HL-60 (cell line): ENCODE data around the gene PTPRM.

Experiments
- DNase-seq, 2 experiments: peaks; one replicate each; pipeline ENCODE4 v3.0.0-alpha.2; 2010 to 2020; ENCODE audit warnings: low read depth in 1 of 2, low spot score in 1 of 2
- H3K27ac ChIP-seq: fragments of 250-450 bp; sonication (Bioruptor Pico); replicated peaks from 2 replicates; pipeline ENCODE4 v1.5.1; 2020; ENCODE audit warnings: mild to moderate bottlenecking, moderate library complexity
- H3K27me3 ChIP-seq: fragments of 250-450 bp; sonication (Bioruptor Pico); 2 replicates; pipeline ENCODE4 v1.5.1; 2021; ENCODE audit warnings: mild to moderate bottlenecking, moderate library complexity; ENCODE audit not compliant: insufficient read depth, poor library complexity, severe bottlenecking
- H3K4me3 ChIP-seq: replicated peaks from 2 replicates; pipeline ENCODE4 v1.5.1; 2011; ENCODE audit warnings: mild to moderate bottlenecking, control low read depth, low read length; ENCODE audit not compliant: insufficient read depth
- GABPA ChIP-seq: IDR thresholded peaks from 2 replicates; pipeline ENCODE4 v1.6.1; 2012; ENCODE audit warnings: low read depth
- POLR2AphosphoS5 ChIP-seq: IDR thresholded peaks from 2 replicates; pipeline ENCODE4 v1.6.1; 2012; ENCODE audit warnings: low read depth
- SPI1 ChIP-seq: IDR thresholded peaks from 2 replicates; pipeline ENCODE4 v1.6.1; 2012; ENCODE audit warnings: low read depth, mild to moderate bottlenecking, borderline replicate concordance
- TF ChIP-seq, protein P1 (sequence below): IDR thresholded peaks from 2 replicates; pipeline ENCODE4 v1.6.1; 2012; ENCODE audit warnings: low read depth; ENCODE audit not compliant: insufficient replicate concordance
- TF ChIP-seq, protein P2 (sequence below): IDR thresholded peaks from one replicate; pipeline ENCODE4 v1.5.1; 2011; ENCODE audit warnings: low read length, control low read depth, inconsistent platforms; ENCODE audit not compliant: insufficient read depth

PTPRM gene

DNA sequence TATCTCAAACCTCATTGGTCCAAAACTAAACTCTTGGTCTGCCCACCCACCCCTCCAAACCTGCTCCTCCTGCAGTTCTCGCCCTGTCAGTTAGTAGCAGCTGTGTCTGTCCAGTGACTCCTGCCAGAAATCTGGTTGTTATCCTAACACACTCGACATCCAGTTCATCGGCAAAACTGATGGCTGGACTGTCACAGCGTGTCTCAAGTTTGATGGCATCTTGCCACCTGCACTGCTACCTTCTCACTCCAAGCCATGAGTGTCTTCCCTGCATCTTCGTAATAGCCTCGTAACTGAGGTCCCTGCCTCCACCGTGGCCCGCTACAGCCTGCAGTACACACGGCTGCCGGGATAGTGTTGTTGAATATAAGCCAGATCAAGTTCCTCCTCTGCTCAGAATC is 572.0 kb downstream of the PTPRM start:
- TF ChIP-seq POLR2AphosphoS5 (no peak), GABPA (no peak), SPI1 (no peak)
- TF ChIP-seq, protein P1, sequence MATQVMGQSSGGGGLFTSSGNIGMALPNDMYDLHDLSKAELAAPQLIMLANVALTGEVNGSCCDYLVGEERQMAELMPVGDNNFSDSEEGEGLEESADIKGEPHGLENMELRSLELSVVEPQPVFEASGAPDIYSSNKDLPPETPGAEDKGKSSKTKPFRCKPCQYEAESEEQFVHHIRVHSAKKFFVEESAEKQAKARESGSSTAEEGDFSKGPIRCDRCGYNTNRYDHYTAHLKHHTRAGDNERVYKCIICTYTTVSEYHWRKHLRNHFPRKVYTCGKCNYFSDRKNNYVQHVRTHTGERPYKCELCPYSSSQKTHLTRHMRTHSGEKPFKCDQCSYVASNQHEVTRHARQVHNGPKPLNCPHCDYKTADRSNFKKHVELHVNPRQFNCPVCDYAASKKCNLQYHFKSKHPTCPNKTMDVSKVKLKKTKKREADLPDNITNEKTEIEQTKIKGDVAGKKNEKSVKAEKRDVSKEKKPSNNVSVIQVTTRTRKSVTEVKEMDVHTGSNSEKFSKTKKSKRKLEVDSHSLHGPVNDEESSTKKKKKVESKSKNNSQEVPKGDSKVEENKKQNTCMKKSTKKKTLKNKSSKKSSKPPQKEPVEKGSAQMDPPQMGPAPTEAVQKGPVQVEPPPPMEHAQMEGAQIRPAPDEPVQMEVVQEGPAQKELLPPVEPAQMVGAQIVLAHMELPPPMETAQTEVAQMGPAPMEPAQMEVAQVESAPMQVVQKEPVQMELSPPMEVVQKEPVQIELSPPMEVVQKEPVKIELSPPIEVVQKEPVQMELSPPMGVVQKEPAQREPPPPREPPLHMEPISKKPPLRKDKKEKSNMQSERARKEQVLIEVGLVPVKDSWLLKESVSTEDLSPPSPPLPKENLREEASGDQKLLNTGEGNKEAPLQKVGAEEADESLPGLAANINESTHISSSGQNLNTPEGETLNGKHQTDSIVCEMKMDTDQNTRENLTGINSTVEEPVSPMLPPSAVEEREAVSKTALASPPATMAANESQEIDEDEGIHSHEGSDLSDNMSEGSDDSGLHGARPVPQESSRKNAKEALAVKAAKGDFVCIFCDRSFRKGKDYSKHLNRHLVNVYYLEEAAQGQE: no peak
- TF ChIP-seq, protein P2, sequence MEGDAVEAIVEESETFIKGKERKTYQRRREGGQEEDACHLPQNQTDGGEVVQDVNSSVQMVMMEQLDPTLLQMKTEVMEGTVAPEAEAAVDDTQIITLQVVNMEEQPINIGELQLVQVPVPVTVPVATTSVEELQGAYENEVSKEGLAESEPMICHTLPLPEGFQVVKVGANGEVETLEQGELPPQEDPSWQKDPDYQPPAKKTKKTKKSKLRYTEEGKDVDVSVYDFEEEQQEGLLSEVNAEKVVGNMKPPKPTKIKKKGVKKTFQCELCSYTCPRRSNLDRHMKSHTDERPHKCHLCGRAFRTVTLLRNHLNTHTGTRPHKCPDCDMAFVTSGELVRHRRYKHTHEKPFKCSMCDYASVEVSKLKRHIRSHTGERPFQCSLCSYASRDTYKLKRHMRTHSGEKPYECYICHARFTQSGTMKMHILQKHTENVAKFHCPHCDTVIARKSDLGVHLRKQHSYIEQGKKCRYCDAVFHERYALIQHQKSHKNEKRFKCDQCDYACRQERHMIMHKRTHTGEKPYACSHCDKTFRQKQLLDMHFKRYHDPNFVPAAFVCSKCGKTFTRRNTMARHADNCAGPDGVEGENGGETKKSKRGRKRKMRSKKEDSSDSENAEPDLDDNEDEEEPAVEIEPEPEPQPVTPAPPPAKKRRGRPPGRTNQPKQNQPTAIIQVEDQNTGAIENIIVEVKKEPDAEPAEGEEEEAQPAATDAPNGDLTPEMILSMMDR: no peak
- no peak overlapping the region for H3K27ac ChIP-seq
- no peak overlapping the region for H3K4me3 ChIP-seq
- H3K27me3 ChIP-seq: no peaks in the 10 kb centered on the region
- no peak for DNase-seq

DNA sequence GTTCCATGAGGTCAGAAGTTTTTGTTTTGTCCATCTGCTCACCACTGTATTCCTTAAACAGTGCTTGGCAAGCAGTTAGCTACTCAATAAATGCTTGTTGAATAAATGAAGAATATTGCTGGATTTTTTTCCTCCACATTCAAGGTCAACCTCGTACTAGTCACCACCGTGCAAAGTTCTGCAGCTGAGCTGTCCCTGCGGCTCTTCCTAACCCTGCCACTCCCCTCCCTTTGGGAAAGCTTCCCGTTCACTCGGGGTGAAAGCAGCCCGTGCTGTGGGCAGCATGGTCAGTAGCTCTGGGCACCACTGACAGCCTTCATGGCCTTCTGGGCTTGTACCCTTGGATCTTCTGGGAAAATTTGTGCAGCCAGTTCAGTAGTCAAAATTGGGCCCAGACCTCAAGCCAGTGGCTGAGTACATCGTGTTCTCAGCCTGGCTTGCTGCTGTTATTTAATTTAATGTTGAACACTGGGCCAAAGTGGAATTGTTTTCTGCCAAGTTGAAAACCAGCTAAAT is 572.8 kb downstream of the PTPRM start:
- H3K4me3 ChIP-seq: no peak overlapping the region
- no peak overlapping the region for H3K27ac ChIP-seq
- no peak for DNase-seq
- TF ChIP-seq, protein P2: no peak
- no peak for TF ChIP-seq GABPA
- no peak for TF ChIP-seq SPI1
- TF ChIP-seq POLR2AphosphoS5: no peak
- TF ChIP-seq, protein P1: no peak
- H3K27me3 ChIP-seq: no peaks in the 10 kb centered on the region

DNA sequence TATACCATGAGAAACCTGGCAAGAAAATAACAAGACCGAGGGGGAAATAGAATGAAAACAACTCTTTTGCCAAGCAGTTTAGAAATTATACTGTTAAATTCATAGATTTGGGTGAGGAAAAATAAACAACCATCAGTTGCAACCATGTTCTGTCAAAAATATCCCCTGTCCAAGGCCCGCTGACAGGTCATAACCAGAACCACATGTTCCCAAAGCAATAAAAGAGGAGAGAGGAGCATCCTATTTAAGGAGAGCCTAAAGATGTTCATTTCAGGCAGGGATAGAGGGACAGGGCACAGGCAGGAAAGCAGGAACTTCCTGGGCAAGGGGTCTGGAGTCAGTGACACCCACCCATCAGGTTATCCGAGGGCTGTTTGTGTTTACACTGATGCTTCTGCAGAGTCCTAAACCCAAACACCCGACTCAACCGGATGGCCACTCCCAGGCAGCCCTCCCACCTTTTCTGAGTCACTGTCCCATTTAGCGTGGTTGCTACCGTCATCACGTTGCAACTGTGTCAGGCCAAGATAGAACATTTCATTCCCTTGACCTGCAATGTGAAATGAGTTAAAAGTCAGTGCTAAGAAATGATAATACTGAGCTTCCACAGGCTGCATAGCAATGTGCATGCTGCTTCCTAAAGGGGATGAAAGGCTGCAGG is 573.9 kb downstream of the PTPRM start:
- H3K27me3 ChIP-seq: no peaks in the 10 kb centered on the region
- TF ChIP-seq, protein P1: no peak
- no peak for TF ChIP-seq POLR2AphosphoS5
- no peak for TF ChIP-seq GABPA
- TF ChIP-seq SPI1: no peak
- TF ChIP-seq, protein P2: no peak

More for the DNA sequence above, 573.9 kb downstream of the PTPRM start:
- Histone ChIP-seq H3K27ac (no peak overlapping the region), H3K4me3 (no peak overlapping the region)
- DNase-seq: no peak
